ENCODE measurements around the gene COL5A3. TPM values are rescaled to one million over a fixed set of nuclear protein-coding genes. Genes with fewer than 3 reads are reported as not detected.

Gene COL5A3
- total and polyA plus RNA-seq, 2 experiments from 2014 or later: 1.0 to 1.2 TPM

DNA sequence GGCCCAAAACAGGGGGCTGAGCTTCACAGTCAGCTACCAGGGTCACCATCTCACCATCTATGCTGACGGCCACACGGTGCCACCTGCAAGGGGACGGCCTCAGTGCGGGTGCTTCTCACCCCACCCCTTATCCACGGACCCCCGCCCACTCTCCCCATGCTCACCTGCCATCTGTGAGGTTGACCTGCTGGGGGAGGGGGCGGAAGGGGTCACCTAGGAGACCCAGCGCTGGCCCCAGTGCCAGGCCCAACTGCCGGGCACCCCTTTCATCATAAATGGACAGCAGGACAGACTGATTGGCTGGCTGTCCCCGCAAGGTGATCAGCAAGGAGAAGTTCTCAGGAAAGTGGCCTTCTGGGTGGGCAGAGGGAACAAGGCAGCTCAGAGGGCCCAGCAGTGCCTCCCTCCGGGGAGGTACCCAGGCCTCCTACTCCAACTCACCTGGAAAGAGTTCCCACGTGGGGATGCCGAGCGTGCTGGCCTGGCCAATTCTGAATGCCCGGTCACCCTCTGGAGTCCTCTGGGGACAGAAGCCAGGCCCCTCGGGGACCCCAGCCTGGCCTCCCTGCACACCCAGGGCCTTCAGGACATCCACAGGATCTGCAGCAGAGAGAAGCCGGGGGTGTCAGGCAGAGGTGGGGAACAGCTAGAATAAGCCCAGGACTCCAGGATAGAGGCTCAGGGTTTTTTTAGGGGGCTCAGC, 4.5 kb downstream of the COL5A3 start:
- no peaks in the 10 kb centered on the region; the same call in 2 of the 3 replicates for H3K9me3 Mint-ChIP-seq
- ATAC-seq (no peak), DNase-seq (ENCODE audit: low spot score) (no peak)
- no peak overlapping the region for H3K4me2 ChIP-seq
- H3K4me1 Mint-ChIP-seq: peaks cover 15% of the 10 kb centered on the region
- no peaks in the 10 kb centered on the region for H3F3A ChIP-seq (replicated peaks; ENCODE audit: low read depth)
- no peaks in the 10 kb centered on the region for H4K20me1 ChIP-seq (replicated peaks; ENCODE audit: insufficient read depth)
- H3K79me2 ChIP-seq (replicated peaks; ENCODE audit: insufficient read depth): no peaks in the 10 kb centered on the region
- peaks cover 12% of the 10 kb centered on the region for H3K27me3 ChIP-seq (ENCODE audit: insufficient read depth)
- H3K36me3 Mint-ChIP-seq (ENCODE audit: low read depth): no peaks in the 10 kb centered on the region; the same call in 2 of the 3 replicates
- TF ChIP-seq STAT1 (IDR thresholded peaks at IDR 0.05; ENCODE audit: unreplicated experiment) (no peak), CREB1 (CRISPR knock-in tag; IDR thresholded peaks at IDR 0.05; ENCODE audit: low read depth) (no peak), EZH2phosphoT487 (IDR thresholded peaks at IDR 0.05; ENCODE audit: unreplicated experiment) (no peak), NANOG (IDR thresholded peaks at IDR 0.05; ENCODE audit: borderline replicate concordance) (no peak), JUNB (IDR thresholded peaks at IDR 0.05; ENCODE audit: unreplicated experiment) (no peak), ZNF114 (CRISPR knock-in tag; IDR thresholded peaks at IDR 0.05) (no peak)
- TF ChIP-seq, protein P1, sequence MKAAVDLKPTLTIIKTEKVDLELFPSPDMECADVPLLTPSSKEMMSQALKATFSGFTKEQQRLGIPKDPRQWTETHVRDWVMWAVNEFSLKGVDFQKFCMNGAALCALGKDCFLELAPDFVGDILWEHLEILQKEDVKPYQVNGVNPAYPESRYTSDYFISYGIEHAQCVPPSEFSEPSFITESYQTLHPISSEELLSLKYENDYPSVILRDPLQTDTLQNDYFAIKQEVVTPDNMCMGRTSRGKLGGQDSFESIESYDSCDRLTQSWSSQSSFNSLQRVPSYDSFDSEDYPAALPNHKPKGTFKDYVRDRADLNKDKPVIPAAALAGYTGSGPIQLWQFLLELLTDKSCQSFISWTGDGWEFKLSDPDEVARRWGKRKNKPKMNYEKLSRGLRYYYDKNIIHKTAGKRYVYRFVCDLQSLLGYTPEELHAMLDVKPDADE (IDR thresholded peaks at IDR 0.05): no peak
- no peaks in the 10 kb centered on the region for H3K9me2 ChIP-seq (ENCODE audit: insufficient read depth)
- no peak overlapping the region for H3K4me3 ChIP-seq
- no peaks in the 10 kb centered on the region for H3K4me1 ChIP-seq (ENCODE audit: insufficient read depth)
- H3K36me3 ChIP-seq (ENCODE audit: insufficient read depth): no peaks in the 10 kb centered on the region
- H3K4me3 Mint-ChIP-seq: no peak overlapping the region
- no peak overlapping the region for H3K27ac ChIP-seq (ENCODE audit: low read depth)
- no peak overlapping the region for H2AFZ ChIP-seq
- H3K27me3 Mint-ChIP-seq (ENCODE audit: insufficient read depth, low read depth, poor library complexity): peaks cover 19% of the 10 kb centered on the region
- H3K27ac Mint-ChIP-seq: no peak overlapping the region

GRCh38 chr19:10004617-10005016, 5.7 kb downstream of the COL5A3 start:
- Mint-ChIP-seq H3K4me1 (peaks cover 14% of the 10 kb centered on the region), H3K27ac (no peak overlapping the region), H3K9me3 (no peaks in the 10 kb centered on the region; the same call in 2 of the 3 replicates), H3K4me3 (no peak overlapping the region), H3K27me3 (ENCODE audit: insufficient read depth, low read depth, poor library complexity) (peaks cover 16% of the 10 kb centered on the region), H3K36me3 (ENCODE audit: low read depth) (no peaks in the 10 kb centered on the region; the same call in 2 of the 3 replicates)
- Histone ChIP-seq H2AFZ (no peak overlapping the region), H3K27ac (ENCODE audit: low read depth) (no peak overlapping the region), H4K20me1 (replicated peaks; ENCODE audit: insufficient read depth) (no peaks in the 10 kb centered on the region), H3K9me2 (ENCODE audit: insufficient read depth) (no peaks in the 10 kb centered on the region), H3F3A (replicated peaks; ENCODE audit: low read depth) (no peaks in the 10 kb centered on the region), H3K36me3 (ENCODE audit: insufficient read depth) (no peaks in the 10 kb centered on the region), H3K4me3 (no peak overlapping the region), H3K4me2 (no peak overlapping the region), H3K79me2 (replicated peaks; ENCODE audit: insufficient read depth) (no peaks in the 10 kb centered on the region), H3K4me1 (ENCODE audit: insufficient read depth) (no peaks in the 10 kb centered on the region), H3K27me3 (ENCODE audit: insufficient read depth) (peaks cover 2% of the 10 kb centered on the region)
- ATAC-seq (no peak), DNase-seq (ENCODE audit: low spot score) (no peak)
- TF ChIP-seq, protein P2, sequence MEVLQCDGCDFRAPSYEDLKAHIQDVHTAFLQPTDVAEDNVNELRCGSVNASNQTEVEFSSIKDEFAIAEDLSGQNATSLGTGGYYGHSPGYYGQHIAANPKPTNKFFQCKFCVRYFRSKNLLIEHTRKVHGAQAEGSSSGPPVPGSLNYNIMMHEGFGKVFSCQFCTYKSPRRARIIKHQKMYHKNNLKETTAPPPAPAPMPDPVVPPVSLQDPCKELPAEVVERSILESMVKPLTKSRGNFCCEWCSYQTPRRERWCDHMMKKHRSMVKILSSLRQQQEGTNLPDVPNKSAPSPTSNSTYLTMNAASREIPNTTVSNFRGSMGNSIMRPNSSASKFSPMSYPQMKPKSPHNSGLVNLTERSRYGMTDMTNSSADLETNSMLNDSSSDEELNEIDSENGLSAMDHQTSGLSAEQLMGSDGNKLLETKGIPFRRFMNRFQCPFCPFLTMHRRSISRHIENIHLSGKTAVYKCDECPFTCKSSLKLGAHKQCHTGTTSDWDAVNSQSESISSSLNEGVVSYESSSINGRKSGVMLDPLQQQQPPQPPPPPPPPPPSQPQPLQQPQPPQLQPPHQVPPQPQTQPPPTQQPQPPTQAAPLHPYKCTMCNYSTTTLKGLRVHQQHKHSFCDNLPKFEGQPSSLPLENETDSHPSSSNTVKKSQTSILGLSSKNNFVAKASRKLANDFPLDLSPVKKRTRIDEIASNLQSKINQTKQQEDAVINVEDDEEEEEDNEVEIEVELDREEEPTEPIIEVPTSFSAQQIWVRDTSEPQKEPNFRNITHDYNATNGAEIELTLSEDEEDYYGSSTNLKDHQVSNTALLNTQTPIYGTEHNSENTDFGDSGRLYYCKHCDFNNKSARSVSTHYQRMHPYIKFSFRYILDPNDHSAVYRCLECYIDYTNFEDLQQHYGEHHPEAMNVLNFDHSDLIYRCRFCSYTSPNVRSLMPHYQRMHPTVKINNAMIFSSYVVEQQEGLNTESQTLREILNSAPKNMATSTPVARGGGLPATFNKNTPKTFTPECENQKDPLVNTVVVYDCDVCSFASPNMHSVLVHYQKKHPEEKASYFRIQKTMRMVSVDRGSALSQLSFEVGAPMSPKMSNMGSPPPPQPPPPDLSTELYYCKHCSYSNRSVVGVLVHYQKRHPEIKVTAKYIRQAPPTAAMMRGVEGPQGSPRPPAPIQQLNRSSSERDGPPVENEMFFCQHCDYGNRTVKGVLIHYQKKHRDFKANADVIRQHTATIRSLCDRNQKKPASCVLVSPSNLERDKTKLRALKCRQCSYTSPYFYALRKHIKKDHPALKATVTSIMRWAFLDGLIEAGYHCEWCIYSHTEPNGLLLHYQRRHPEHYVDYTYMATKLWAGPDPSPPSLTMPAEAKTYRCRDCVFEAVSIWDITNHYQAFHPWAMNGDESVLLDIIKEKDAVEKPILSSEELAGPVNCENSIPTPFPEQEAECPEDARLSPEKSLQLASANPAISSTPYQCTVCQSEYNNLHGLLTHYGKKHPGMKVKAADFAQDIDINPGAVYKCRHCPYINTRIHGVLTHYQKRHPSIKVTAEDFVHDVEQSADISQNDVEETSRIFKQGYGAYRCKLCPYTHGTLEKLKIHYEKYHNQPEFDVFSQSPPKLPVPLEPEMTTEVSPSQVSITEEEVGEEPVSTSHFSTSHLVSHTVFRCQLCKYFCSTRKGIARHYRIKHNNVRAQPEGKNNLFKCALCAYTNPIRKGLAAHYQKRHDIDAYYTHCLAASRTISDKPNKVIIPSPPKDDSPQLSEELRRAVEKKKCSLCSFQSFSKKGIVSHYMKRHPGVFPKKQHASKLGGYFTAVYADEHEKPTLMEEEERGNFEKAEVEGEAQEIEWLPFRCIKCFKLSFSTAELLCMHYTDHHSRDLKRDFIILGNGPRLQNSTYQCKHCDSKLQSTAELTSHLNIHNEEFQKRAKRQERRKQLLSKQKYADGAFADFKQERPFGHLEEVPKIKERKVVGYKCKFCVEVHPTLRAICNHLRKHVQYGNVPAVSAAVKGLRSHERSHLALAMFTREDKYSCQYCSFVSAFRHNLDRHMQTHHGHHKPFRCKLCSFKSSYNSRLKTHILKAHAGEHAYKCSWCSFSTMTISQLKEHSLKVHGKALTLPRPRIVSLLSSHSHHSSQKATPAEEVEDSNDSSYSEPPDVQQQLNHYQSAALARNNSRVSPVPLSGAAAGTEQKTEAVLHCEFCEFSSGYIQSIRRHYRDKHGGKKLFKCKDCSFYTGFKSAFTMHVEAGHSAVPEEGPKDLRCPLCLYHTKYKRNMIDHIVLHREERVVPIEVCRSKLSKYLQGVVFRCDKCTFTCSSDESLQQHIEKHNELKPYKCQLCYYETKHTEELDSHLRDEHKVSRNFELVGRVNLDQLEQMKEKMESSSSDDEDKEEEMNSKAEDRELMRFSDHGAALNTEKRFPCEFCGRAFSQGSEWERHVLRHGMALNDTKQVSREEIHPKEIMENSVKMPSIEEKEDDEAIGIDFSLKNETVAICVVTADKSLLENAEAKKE (CRISPR knock-in tag; IDR thresholded peaks at IDR 0.05): no peak
- TF ChIP-seq, protein P3, sequence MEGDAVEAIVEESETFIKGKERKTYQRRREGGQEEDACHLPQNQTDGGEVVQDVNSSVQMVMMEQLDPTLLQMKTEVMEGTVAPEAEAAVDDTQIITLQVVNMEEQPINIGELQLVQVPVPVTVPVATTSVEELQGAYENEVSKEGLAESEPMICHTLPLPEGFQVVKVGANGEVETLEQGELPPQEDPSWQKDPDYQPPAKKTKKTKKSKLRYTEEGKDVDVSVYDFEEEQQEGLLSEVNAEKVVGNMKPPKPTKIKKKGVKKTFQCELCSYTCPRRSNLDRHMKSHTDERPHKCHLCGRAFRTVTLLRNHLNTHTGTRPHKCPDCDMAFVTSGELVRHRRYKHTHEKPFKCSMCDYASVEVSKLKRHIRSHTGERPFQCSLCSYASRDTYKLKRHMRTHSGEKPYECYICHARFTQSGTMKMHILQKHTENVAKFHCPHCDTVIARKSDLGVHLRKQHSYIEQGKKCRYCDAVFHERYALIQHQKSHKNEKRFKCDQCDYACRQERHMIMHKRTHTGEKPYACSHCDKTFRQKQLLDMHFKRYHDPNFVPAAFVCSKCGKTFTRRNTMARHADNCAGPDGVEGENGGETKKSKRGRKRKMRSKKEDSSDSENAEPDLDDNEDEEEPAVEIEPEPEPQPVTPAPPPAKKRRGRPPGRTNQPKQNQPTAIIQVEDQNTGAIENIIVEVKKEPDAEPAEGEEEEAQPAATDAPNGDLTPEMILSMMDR (conservative IDR thresholded peaks at IDR 0.05; ENCODE audit: low read depth in 2 of 2): no peak
- TF ChIP-seq ZNF331 (CRISPR knock-in tag; IDR thresholded peaks at IDR 0.05; ENCODE audit: low read depth) (no peak), JUNB (IDR thresholded peaks at IDR 0.05; ENCODE audit: unreplicated experiment) (no peak)
